Muscle layer of duodenum (tissue), 2 donors: Measurements from ENCODE around the gene APOBEC3G.

Source experiments
- H3K27ac ChIP-seq: one replicate; pipeline ENCODE4 v1.7.0; 2013; ENCODE audit warnings: mild to moderate bottlenecking, low read length
- H3K27me3 ChIP-seq: one replicate; pipeline ENCODE4 v1.7.0; 2013; ENCODE audit warnings: low read depth, mild to moderate bottlenecking, control low read depth, low read length
- H3K36me3 ChIP-seq, 2 donors: one replicate each; pipeline ENCODE4 v1.7.0; 2013; ENCODE audit warnings: low read length in 2 of 2, control low read depth in 1 of 2, mild to moderate bottlenecking in 1 of 2; ENCODE audit not compliant: insufficient read depth in 2 of 2, control insufficient read depth in 1 of 2
- H3K4me1 ChIP-seq, 2 donors: one replicate each; pipeline ENCODE4 v1.7.0; 2013; ENCODE audit warnings: low read length in 2 of 2, mild to moderate bottlenecking in 2 of 2, control low read depth in 1 of 2, moderate library complexity in 1 of 2; ENCODE audit not compliant: insufficient read depth in 2 of 2, control insufficient read depth in 1 of 2
- H3K4me3 ChIP-seq, 2 donors: one replicate each; pipeline ENCODE4 v1.7.0; 2013; ENCODE audit warnings: low read length in 2 of 2, low read depth in 1 of 2, mild to moderate bottlenecking in 1 of 2
- H3K9me3 ChIP-seq, 2 donors: one replicate each; pipeline ENCODE4 v1.7.0; 2013; ENCODE audit warnings: low read length in 2 of 2, control low read depth in 1 of 2, mild to moderate bottlenecking in 1 of 2; ENCODE audit not compliant: control insufficient read depth in 1 of 2
- donor health status: healthy.

The APOBEC3G gene

DNA sequence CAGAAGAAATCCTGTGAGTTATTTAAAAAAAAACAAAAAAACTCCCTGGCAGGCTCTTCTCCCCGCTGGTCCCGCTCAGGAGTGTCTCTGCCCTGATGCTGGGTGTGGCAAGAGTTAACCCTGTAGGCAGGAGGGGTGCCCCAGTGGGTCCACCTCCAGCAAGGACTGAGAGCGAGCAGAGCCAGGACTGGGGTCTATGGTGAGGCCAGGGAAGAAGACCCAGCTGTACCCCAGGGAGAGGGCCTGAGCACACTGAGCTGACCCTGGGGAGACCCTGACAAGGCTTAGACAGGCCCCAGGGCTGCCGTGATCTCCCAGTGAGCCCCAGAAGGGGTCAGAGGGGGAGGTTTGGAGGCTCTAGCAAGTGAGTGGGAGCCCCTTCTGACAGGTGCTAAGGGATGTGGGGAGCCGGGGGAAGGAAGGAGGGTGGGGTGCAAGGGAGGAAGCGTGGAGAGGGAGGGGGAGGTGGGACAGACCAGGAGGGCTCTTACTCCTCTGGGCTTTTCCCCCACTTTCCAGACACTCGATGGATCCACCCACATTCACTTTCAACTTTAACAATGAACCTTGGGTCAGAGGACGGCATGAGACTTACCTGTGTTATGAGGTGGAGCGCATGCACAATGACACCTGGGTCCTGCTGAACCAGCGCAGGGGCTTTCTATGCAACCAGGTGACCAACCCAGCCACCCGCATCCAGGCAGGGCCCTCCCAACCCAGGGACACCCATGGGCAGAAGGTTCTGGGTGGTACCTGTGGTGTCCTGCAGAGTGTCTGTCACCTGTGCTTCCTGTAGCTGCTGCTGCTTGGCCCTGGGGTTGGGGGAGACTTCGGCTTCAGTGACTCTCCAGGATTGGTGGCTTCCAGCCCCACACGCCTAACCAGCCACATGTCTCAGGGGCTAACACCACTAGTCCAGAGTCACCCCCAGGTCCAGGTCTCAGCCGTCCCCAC lies 6.4 kb downstream of the APOBEC3G start:
- no peak overlapping the region for H3K27ac ChIP-seq
- H3K9me3 ChIP-seq = no peaks in the 10 kb centered on the region
- peaks cover 0 to 5% of the 10 kb centered on the region in 2 donors for H3K4me1 ChIP-seq
- H3K36me3 ChIP-seq = peaks cover 0 to 13% of the 10 kb centered on the region in 2 donors
- H3K4me3 ChIP-seq = no peak overlapping the region
- H3K27me3 ChIP-seq = no peaks in the 10 kb centered on the region

DNA sequence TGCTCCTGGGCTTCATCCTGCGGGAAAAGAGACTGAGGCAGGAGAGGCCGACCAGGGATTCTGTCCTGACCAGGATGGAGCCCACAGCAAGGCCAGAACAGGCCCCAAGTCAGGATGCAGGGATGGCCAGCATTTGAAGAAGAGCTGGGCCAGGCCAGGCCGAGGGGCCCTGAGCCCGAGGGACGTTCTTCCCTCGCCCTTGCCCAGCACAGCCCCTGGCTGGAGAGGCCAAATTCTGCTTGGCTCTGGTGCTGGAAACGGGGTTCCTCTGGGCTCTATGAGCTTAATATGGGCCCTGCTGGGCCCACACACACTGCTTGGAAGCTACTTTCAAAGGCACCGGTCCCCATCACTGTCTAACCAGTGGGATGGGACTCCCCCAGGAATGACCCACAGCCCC lies 7.6 kb downstream of the APOBEC3G start:
- Histone ChIP-seq H3K36me3 (peaks cover 0 to 13% of the 10 kb centered on the region in 2 donors), H3K4me3 (no peak overlapping the region), H3K4me1 (peaks cover 0 to 5% of the 10 kb centered on the region in 2 donors), H3K9me3 (no peaks in the 10 kb centered on the region), H3K27ac (no peak overlapping the region), H3K27me3 (no peaks in the 10 kb centered on the region)

DNA sequence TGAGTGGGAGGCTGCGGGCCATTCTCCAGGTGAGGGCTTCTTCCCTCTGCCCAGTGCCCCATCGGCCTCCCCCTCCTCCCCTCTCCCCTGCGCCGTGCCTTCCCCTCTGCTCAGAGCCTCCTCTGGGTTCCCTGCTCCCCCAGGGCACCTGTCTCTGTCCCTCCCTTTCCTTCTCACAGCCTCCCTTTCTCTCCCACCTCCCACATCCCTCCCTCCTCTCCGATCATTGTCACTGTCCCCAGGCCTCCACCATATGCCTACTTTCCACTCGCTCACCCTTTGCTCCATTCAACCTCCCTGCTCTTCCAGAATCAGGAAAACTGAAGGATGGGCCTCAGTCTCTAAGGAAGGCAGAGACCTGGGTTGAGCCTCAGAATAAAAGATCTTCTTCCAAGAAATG lies 10.0 kb downstream of the APOBEC3G start:
- H3K4me3 ChIP-seq = no peak overlapping the region
- H3K9me3 ChIP-seq = no peaks in the 10 kb centered on the region
- peaks cover 4% of the 10 kb centered on the region for H3K27me3 ChIP-seq
- H3K36me3 ChIP-seq = peaks cover 0 to 8% of the 10 kb centered on the region in 2 donors
- no peak overlapping the region for H3K27ac ChIP-seq
- peaks cover 0 to 5% of the 10 kb centered on the region in 2 donors for H3K4me1 ChIP-seq

DNA sequence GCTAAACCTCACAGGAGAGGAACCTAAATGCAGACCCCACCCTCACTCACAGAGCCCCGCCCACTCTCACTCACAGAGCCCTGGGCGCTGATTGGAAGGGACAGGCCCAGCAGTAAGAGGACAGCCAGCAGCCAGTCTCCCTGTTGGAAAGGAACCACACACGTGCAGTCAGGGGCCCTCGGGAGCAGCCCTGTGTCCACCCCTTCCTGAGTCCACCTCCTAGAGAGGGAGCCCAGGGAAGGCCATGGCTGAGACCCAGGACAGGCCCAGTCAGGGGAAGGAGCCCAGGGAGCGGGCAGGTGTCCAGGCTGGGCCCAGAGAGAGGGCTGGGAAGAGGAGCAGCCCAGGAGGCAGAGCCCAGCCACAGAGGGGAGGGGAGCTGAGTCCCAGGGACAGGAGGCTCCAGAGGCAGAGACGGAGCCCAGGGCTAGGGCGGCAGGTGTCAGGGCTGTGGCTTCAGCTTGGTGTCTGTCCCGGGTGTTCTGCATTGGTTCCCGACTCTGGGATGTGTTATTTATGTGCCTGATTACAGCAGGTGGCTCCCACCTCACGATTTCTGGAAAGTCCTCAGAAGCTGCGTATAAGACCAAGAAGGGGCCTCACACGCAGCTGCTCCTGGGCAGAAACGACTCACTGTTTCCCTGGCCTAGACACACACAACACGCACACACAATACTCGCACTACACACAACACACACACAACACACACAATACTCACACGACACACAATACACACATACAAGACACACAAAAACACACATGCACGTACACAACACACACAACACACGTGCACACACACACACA lies 11.0 kb downstream of the APOBEC3G start:
- Histone ChIP-seq H3K4me3 (no peak overlapping the region), H3K27me3 (peaks cover 4% of the 10 kb centered on the region), H3K36me3 (peaks cover 0 to 8% of the 10 kb centered on the region in 2 donors), H3K9me3 (no peaks in the 10 kb centered on the region), H3K4me1 (peaks cover 0 to 5% of the 10 kb centered on the region in 2 donors), H3K27ac (no peak overlapping the region)

DNA sequence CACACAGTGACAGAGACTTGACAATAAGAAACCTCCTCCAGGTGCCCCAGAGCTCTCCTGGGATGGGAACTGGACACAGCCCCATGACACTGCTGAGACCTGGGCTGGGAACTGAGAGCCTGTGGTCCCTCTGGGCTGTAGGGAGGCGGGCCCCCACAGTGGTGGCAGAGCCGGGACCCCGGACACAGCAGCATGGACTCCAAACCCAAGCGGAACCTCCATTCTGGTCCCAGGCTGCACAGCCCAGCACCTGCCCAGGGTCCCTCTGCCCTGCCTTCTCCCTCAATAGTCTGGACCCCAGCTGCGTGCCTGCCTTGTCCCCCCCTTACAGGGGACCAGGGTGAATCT lies 11.6 kb downstream of the APOBEC3G start:
- Histone ChIP-seq H3K9me3 (no peaks in the 10 kb centered on the region), H3K36me3 (peaks cover 0 to 8% of the 10 kb centered on the region in 2 donors), H3K4me3 (no peak overlapping the region), H3K27me3 (peaks cover 4% of the 10 kb centered on the region), H3K4me1 (peaks cover 0 to 5% of the 10 kb centered on the region in 2 donors), H3K27ac (no peak overlapping the region)

DNA sequence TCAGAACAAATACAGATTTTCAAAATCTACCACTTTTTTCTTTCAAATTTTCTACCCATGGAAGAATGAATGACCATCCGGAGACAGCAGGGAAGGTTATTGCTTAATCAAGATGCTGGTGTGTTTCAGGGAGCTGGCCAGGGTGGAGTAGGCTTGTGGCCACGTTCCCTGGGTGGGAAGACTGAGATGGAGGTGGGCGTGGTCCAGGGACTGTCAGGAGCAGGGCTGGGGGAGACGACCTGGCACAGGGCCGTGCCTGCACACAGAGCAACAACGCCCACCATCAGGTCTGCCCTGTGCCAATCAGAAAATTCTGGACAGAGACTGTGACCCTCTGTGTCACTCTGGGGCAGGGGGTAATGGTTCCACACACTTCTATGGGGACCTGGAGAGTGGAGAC lies 12.9 kb downstream of the APOBEC3G start:
- H3K36me3 ChIP-seq = peaks cover 0 to 8% of the 10 kb centered on the region in 2 donors
- no peak overlapping the region for H3K27ac ChIP-seq
- peaks cover 4% of the 10 kb centered on the region for H3K27me3 ChIP-seq
- no peaks in the 10 kb centered on the region for H3K9me3 ChIP-seq
- no peak overlapping the region for H3K4me3 ChIP-seq
- peaks cover 0 to 5% of the 10 kb centered on the region in 2 donors for H3K4me1 ChIP-seq

DNA sequence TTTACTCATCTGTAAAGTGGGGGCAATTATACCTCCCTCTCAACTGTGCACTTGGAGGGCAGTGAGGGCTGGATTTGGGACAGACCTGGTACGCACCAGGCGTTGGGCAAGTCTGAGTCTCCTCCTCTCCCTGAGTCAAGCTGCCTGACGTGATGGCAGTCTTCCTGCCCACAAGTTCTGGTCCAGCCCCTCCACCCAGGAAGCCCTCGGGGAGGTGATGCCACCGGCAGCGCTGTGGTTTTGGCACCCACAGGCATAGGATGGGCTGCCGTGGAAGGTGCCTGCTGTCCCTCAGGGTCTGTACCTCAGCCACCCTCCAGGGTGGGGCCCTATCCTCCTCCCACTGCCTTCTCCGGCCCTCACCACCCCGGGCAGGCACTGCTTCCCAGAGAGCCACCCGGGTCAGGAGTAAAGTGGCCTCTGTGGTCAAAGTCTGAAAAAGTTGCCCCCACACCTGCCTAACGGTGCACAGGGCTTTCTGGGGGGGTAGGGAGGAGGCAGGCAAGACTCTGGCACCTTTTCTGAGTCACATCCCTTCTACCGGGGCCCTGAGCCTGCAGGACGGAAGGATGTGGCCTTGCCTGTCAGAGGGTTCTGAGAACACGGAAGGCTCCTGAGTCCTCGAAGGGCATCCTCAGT lies 13.5 kb downstream of the APOBEC3G start:
- Histone ChIP-seq H3K9me3 (no peaks in the 10 kb centered on the region), H3K4me1 (peaks cover 0 to 5% of the 10 kb centered on the region in 2 donors), H3K27me3 (peaks cover 4% of the 10 kb centered on the region), H3K4me3 (no peak overlapping the region), H3K27ac (no peak overlapping the region), H3K36me3 (peaks cover 0 to 8% of the 10 kb centered on the region in 2 donors)

DNA sequence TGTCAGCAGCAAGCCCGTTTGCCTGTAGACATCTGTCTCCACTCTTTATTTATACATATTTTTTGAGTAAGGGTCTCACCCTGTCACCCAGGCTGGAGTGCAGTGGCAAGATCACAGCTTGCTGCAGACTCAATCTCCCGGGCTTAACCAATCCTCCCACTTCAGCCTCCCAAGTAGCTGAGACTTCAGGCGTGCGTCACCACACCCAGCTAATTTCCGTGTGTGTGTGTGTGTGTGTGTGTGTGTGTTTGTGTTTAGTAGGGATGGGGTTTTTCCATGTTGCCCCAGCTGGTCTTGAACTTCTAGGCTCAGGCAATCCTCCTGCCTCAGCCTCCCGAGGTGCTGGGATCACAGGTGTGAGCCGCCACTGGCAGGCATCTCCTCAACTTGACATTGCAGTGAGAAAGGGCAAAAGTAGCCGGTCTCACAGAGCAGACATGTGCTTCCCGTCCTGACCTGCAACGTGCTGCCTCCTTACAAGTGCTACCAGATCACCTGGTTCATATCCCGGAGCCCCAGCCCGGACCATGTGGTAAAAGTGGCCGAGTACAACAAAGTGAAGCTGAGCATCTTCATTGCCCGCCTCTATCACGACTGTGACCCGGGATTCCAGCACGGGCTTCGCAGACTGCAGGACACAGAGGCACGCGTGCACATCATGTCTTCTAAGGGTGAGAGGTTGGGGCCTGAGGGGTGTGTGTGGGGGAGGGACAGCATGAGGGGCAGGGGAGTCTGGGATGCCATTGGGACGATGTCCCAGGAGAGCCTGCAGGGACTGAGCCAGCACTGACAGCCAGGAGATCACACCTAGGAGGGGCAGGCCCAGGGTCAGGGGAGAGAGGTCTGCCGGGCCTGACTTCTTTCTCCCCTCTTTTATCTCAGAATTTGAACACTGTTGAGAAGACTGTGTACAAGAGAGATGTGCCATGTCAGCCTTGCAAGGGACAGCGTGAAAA lies 14.3 kb downstream of the APOBEC3G start:
- Histone ChIP-seq H3K4me3 (no peak overlapping the region), H3K36me3 (peaks cover 0 to 8% of the 10 kb centered on the region in 2 donors), H3K9me3 (no peaks in the 10 kb centered on the region), H3K4me1 (peaks cover 0 to 5% of the 10 kb centered on the region in 2 donors), H3K27me3 (peaks cover 4% of the 10 kb centered on the region), H3K27ac (no peak overlapping the region)

DNA sequence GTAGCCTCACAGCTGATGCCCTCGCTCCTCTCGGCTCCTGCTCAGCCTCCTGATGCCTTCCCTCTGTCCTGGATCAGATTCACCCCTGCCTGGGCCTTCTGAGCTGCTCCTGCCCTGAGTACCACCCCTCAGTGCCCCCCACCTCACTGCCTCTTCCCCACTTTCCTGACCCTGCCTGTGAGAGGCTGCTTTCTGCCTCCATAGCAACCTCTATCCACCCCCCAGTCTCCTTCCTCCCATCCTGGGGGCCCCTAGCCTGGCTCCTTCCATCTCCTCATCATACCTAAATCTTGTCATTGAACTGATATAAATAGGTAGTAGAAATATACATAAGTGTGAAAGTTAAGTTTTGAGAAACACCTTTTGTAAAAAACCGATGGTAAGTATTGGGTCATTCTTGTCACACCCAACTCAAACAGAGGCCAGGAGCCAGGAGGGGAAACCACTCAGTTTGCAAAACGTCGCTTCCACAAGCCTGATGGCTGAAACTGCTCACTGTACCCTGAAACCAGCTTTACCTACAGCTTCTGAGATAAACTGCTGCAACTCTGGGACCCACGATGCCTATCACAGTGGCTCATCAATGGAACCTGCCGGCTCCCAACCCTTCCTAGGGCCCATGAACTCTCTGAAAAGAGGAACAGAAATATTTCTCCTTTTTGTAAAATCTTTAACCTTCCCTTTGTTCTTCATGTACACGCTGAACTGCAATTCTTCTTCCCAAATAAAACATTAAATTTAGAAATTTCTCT lies 15.2 kb downstream of the APOBEC3G start:
- H3K4me1 ChIP-seq = peaks cover 4 to 5% of the 10 kb centered on the region in 2 donors
- no peaks in the 10 kb centered on the region for H3K36me3 ChIP-seq
- peaks cover 4% of the 10 kb centered on the region for H3K27me3 ChIP-seq
- H3K27ac ChIP-seq = no peak overlapping the region
- H3K9me3 ChIP-seq = no peaks in the 10 kb centered on the region
- no peak overlapping the region for H3K4me3 ChIP-seq
